Activated B cell treated with CpG ODN at 0.5 μM for 24 hours (primary cell): Measurements from ENCODE around the gene TIGIT. TPM values are rescaled to one million over a fixed set of nuclear protein-coding genes. Genes with fewer than 3 reads are reported as not detected.
A peak's percentile ranks its signal among the peaks of the same experiment; 100 is the strongest.

Source experiments
- ATAC-seq: fragments of 200-7000 bp; cut with Tn5 transposase; one replicate; pipeline ENCODE4 v1.10.0; 2021; ENCODE audit warnings: low read depth, mild to moderate bottlenecking, moderate library complexity
- CTCF ChIA-PET: fragments of 350-600 bp; sonication (Branson Sonifier 250); formaldehyde crosslinking; loops from one replicate; lab custom pipeline; 2021; ENCODE audit warnings: antibody characterized with exemption; lab: Charles Lee
- POLR2A ChIA-PET: fragments of 350-600 bp; sonication (Branson Sonifier 250); formaldehyde crosslinking; loops from one replicate; lab custom pipeline; 2021; ENCODE audit warnings: antibody characterized with exemption; lab: Charles Lee
- DNase-seq: peaks from one replicate; pipeline ENCODE4 v3.0.0; 2022
- H3K27ac Mint-ChIP-seq: one replicate; pipeline ENCODE4 v1.8.0; 2020; ENCODE audit warnings: mixed read lengths
- H3K27me3 Mint-ChIP-seq: one replicate; pipeline ENCODE4 v1.8.0; 2021; ENCODE audit warnings: mixed read lengths
- H3K36me3 Mint-ChIP-seq: one replicate; pipeline ENCODE4 v1.8.0; 2021; ENCODE audit warnings: low read depth, mixed read lengths
- H3K4me1 Mint-ChIP-seq: one replicate; pipeline ENCODE4 v1.8.0; 2021; ENCODE audit warnings: mixed read lengths
- H3K4me3 Mint-ChIP-seq: one replicate; pipeline ENCODE4 v1.8.0; 2020; ENCODE audit warnings: mild to moderate bottlenecking, mixed read lengths
- H3K9me3 Mint-ChIP-seq: one replicate; pipeline ENCODE4 v1.8.0; 2020; ENCODE audit warnings: mixed read lengths
- CTCF ChIP-seq: fragments of 200-600 bp; IDR thresholded peaks from one replicate; pipeline ENCODE4 v1.8.0; 2022; ENCODE audit warnings: antibody characterized with exemption, mild to moderate bottlenecking
- intact Hi-C: fragments of 100-400 bp; cut with micrococcal nuclease; formaldehyde crosslinking; loops from one replicate; pipeline ENCODE4 v1.15.1; 2024
- total RNA-seq: library from RNA; stranded (reverse); gene quantifications from 2 replicates; pipeline ENCODE4 v1.2.3, GENCODE V29; 2022

TIGIT gene
- total RNA-seq, 1 donor from 2014 or later = 3.3 TPM

- H3K9me3 Mint-ChIP-seq = no peaks in the 10 kb centered on the region
- H3K27ac Mint-ChIP-seq = peak overlapping the region; percentile 89
- ATAC-seq = peak; percentile 13
- peak overlapping the region; percentile 55 for H3K4me3 Mint-ChIP-seq
- DNase-seq = no peak
- ChIA-PET CTCF (interaction anchor here (0.7 to 2.8 kb wide), 6 partner anchors 8 to 94 kb away, joined by 3 to 22 read pairs (median 3); no protein-coding TSS in a partner anchor), POLR2A (interaction anchor here (0.5 to 4.7 kb wide), 11 partner anchors 10 to 148 kb away, joined by 3 to 59 read pairs (median 5); partner anchors contain the start of gene TIGIT)
- intact Hi-C loops = loop anchor here (1.0 to 2.0 kb wide), 2 partner anchors 17 to 25 kb away; no protein-coding TSS in a partner anchor
- TF ChIP-seq CTCF = no peak
- H3K4me1 Mint-ChIP-seq = peaks cover 45% of the 10 kb centered on the region
- no peaks in the 10 kb centered on the region for H3K27me3 Mint-ChIP-seq
- H3K36me3 Mint-ChIP-seq = no peaks in the 10 kb centered on the region
Measured at GRCh38 chr3:114307832-114308231, 14.0 kb downstream of the TIGIT start.

- Mint-ChIP-seq H3K27ac (peak overlapping the region; percentile 89), H3K27me3 (no peaks in the 10 kb centered on the region), H3K4me1 (peaks cover 46% of the 10 kb centered on the region), H3K9me3 (no peaks in the 10 kb centered on the region), H3K36me3 (no peaks in the 10 kb centered on the region), H3K4me3 (peak overlapping the region; percentile 6)
- no peak for DNase-seq
- ATAC-seq = peak; percentile 28
- POLR2A ChIA-PET = interaction anchor here (0.5 to 4.7 kb wide), 5 partner anchors 15 to 148 kb away, joined by 3 to 59 read pairs (median 6); partner anchors contain the start of gene TIGIT
- no peak for TF ChIP-seq CTCF
- CTCF ChIA-PET = interaction anchor here (0.7 to 2.8 kb wide), 5 partner anchors 9 to 95 kb away, joined by 3 to 22 read pairs (median 3); no protein-coding TSS in a partner anchor
- intact Hi-C loops = loop anchor here (1.0 to 2.0 kb wide), 2 partner anchors 17 to 24 kb away; no protein-coding TSS in a partner anchor
Measured at GRCh38 chr3:114308377-114308776, 14.5 kb downstream of the TIGIT start.

- POLR2A ChIA-PET = interaction anchor here (0.9 kb wide), 1 partner anchor 15 kb away, joined by 3 read pairs; the partner anchor contains the start of gene TIGIT
- Mint-ChIP-seq H3K36me3 (peaks cover 3% of the 10 kb centered on the region), H3K4me1 (peaks cover 51% of the 10 kb centered on the region), H3K27ac (peak overlapping the region; percentile 89), H3K4me3 (peak overlapping the region; percentile 6), H3K9me3 (no peaks in the 10 kb centered on the region), H3K27me3 (no peaks in the 10 kb centered on the region)
- DNase-seq (no peak), ATAC-seq (peak; percentile 87)
- TF ChIP-seq CTCF = no peak
- intact Hi-C loops = loop anchor here (1.0 to 2.0 kb wide), 2 partner anchors 18 to 24 kb away; no protein-coding TSS in a partner anchor
- CTCF ChIA-PET = no interaction called here
Measured at GRCh38 chr3:114308830-114309229, 15.0 kb downstream of the TIGIT start.

GRCh38 chr3:114310695-114311094, 16.9 kb downstream of the TIGIT start:
- Mint-ChIP-seq H3K9me3 (no peaks in the 10 kb centered on the region), H3K27ac (peak overlapping the region; percentile 63), H3K4me3 (no peak overlapping the region), H3K27me3 (no peaks in the 10 kb centered on the region), H3K4me1 (peaks cover 47% of the 10 kb centered on the region), H3K36me3 (peaks cover 7% of the 10 kb centered on the region)
- no peak for TF ChIP-seq CTCF
- DNase-seq = no peak
- POLR2A ChIA-PET = interaction anchor here (0.5 to 1.5 kb wide), 3 partner anchors 11 to 97 kb away, joined by 4 to 9 read pairs (median 4); no protein-coding TSS in a partner anchor
- ATAC-seq = no peak
- CTCF ChIA-PET = interaction anchor here (1.0 to 1.5 kb wide), 2 partner anchors 13 to 20 kb away, joined by 3 to 6 read pairs; no protein-coding TSS in a partner anchor
- intact Hi-C loops = no loop called here

GRCh38 chr3:114313426-114313825, 19.6 kb downstream of the TIGIT start:
- intact Hi-C loops = no loop called here
- Mint-ChIP-seq H3K9me3 (no peaks in the 10 kb centered on the region), H3K36me3 (peaks cover 18% of the 10 kb centered on the region), H3K27ac (peak overlapping the region; percentile 43), H3K27me3 (no peaks in the 10 kb centered on the region), H3K4me1 (peaks cover 28% of the 10 kb centered on the region), H3K4me3 (no peak overlapping the region)
- TF ChIP-seq CTCF = no peak
- no peak for DNase-seq
- CTCF ChIA-PET = interaction anchor here (0.6 to 1.2 kb wide), 3 partner anchors 14 to 134 kb away, joined by 3 read pairs; no protein-coding TSS in a partner anchor
- POLR2A ChIA-PET = interaction anchor here (0.6 kb wide), 1 partner anchor 1839 kb away, joined by 4 read pairs; no protein-coding TSS in a partner anchor
- no peak for ATAC-seq
